Activated CD4-positive, alpha-beta T cell treated with anti-CD3 and anti-CD28 coated beads for 36 hours (primary cell): ENCODE data around the gene TMED10. TPM values are rescaled to one million over a fixed set of nuclear protein-coding genes. Genes with fewer than 3 reads are reported as not detected.

ENCODE experiments used
- ATAC-seq: fragments of 200-7000 bp; cut with Tn5 transposase; one replicate; pipeline ENCODE4 v1.10.0; 2021; ENCODE audit warnings: mild to moderate bottlenecking, moderate library complexity
- CTCF ChIA-PET: fragments of 350-600 bp; sonication (Branson Sonifier 250); formaldehyde crosslinking; loops from one replicate; lab custom pipeline; 2021; ENCODE audit warnings: antibody characterized with exemption; lab: Charles Lee
- POLR2A ChIA-PET: fragments of 350-600 bp; sonication (Branson Sonifier 250); formaldehyde crosslinking; loops from one replicate; lab custom pipeline; 2021; ENCODE audit warnings: antibody characterized with exemption, inconsistent platforms; lab: Charles Lee
- DNase-seq: peaks from one replicate; pipeline ENCODE4 v3.0.0-alpha.2; 2020
- H3K27ac Mint-ChIP-seq: one replicate; pipeline ENCODE4 v1.8.0; 2021; ENCODE audit warnings: mixed read lengths
- H3K27me3 Mint-ChIP-seq: one replicate; pipeline ENCODE4 v1.8.0; 2021; ENCODE audit warnings: mixed read lengths
- H3K36me3 Mint-ChIP-seq: one replicate; pipeline ENCODE4 v1.8.0; 2021; ENCODE audit warnings: low read depth, mixed read lengths
- H3K4me1 Mint-ChIP-seq: one replicate; pipeline ENCODE4 v1.8.0; 2021; ENCODE audit warnings: mixed read lengths
- H3K4me3 Mint-ChIP-seq: one replicate; pipeline ENCODE4 v1.8.0; 2021; ENCODE audit warnings: mild to moderate bottlenecking, moderate library complexity, mixed read lengths
- H3K9me3 Mint-ChIP-seq: one replicate; pipeline ENCODE4 v1.8.0; 2021; ENCODE audit warnings: low read depth, mixed read lengths
- intact Hi-C, 2 experiments: fragments of 100-400 bp; cut with DNase I in 1 of 2; cut with micrococcal nuclease in 1 of 2; formaldehyde crosslinking; loops; one replicate each; pipeline versions ENCODE4 v1.14.2 to v1.15.1; 2022 to 2024; cut with DNase I, micrococcal nuclease
- total RNA-seq, 2 experiments: library from RNA; stranded (reverse); gene quantifications; one replicate each; pipeline ENCODE4 v1.2.3, GENCODE V29; 2021

TMED10 gene
- total RNA-seq, 2 experiments from 2014 or later: 179 to 253 TPM

- POLR2A ChIA-PET: no interaction called here
- CTCF ChIA-PET: interaction anchor here (0.5 to 1.6 kb wide), 2 partner anchors 158 to 190 kb away, joined by 3 to 4 read pairs; no protein-coding TSS in a partner anchor
- DNase-seq: no peak
- Mint-ChIP-seq H3K27me3 (no peaks in the 10 kb centered on the region), H3K36me3 (peaks cover 39% of the 10 kb centered on the region), H3K4me3 (no peak overlapping the region), H3K9me3 (no peaks in the 10 kb centered on the region), H3K4me1 (peaks cover 28% of the 10 kb centered on the region), H3K27ac (no peak overlapping the region)
- intact Hi-C loops: no loop called here
- no peak for ATAC-seq
Observed at GRCh38 chr14:75119056-75119455, 57.4 kb downstream of the TMED10 start.

GRCh38 chr14:75113932-75114539 lies 62.4 kb downstream of the TMED10 start:
- ATAC-seq (no peak), DNase-seq (no peak)
- POLR2A ChIA-PET: no interaction called here
- no peak overlapping the region for H3K4me3 Mint-ChIP-seq
- H3K9me3 Mint-ChIP-seq: no peaks in the 10 kb centered on the region
- CTCF ChIA-PET: no interaction called here
- peaks cover 50% of the 10 kb centered on the region for H3K36me3 Mint-ChIP-seq
- intact Hi-C loops: no loop called here
- H3K27ac Mint-ChIP-seq: peak overlapping the region; percentile 15
- H3K4me1 Mint-ChIP-seq: peaks cover 5% of the 10 kb centered on the region
- H3K27me3 Mint-ChIP-seq: no peaks in the 10 kb centered on the region

GRCh38 chr14:75109877-75110276 lies 66.5 kb downstream of the TMED10 start:
- Mint-ChIP-seq H3K27ac (no peak overlapping the region), H3K36me3 (peaks cover 49% of the 10 kb centered on the region), H3K27me3 (no peaks in the 10 kb centered on the region), H3K9me3 (no peaks in the 10 kb centered on the region), H3K4me3 (no peak overlapping the region), H3K4me1 (peaks cover 5% of the 10 kb centered on the region)
- intact Hi-C loops: no loop called here
- DNase-seq (no peak), ATAC-seq (no peak)
- ChIA-PET POLR2A (no interaction called here), CTCF (interaction anchor here (1.0 kb wide), 1 partner anchor 164 kb away, joined by 4 read pairs; no protein-coding TSS in a partner anchor)

- DNase-seq (no peak), ATAC-seq (no peak)
- no peak overlapping the region for H3K27ac Mint-ChIP-seq
- no peaks in the 10 kb centered on the region for H3K9me3 Mint-ChIP-seq
- H3K36me3 Mint-ChIP-seq: peaks cover 52% of the 10 kb centered on the region
- H3K4me3 Mint-ChIP-seq: no peak overlapping the region
- ChIA-PET CTCF (interaction anchor here (0.6 to 1.0 kb wide), 3 partner anchors 9 to 19 kb away, joined by 3 read pairs; no protein-coding TSS in a partner anchor), POLR2A (interaction anchor here (0.6 kb wide), 1 partner anchor 1188 kb away, joined by 3 read pairs; no protein-coding TSS in a partner anchor)
- H3K27me3 Mint-ChIP-seq: no peaks in the 10 kb centered on the region
- intact Hi-C loops: no loop called here
- H3K4me1 Mint-ChIP-seq: no peaks in the 10 kb centered on the region
Observed at GRCh38 chr14:75107186-75107585, 69.2 kb downstream of the TMED10 start.

- ATAC-seq (no peak), DNase-seq (no peak)
- CTCF ChIA-PET: interaction anchor here (0.7 to 1.3 kb wide), 3 partner anchors 13 to 122 kb away, joined by 3 to 5 read pairs (median 3); no protein-coding TSS in a partner anchor
- no peaks in the 10 kb centered on the region for H3K27me3 Mint-ChIP-seq
- no peak overlapping the region for H3K4me3 Mint-ChIP-seq
- H3K9me3 Mint-ChIP-seq: no peaks in the 10 kb centered on the region
- H3K4me1 Mint-ChIP-seq: no peaks in the 10 kb centered on the region
- POLR2A ChIA-PET: no interaction called here
- H3K27ac Mint-ChIP-seq: no peak overlapping the region
- intact Hi-C loops: no loop called here
- peaks cover 51% of the 10 kb centered on the region for H3K36me3 Mint-ChIP-seq
Observed at GRCh38 chr14:75101491-75101890, 74.9 kb downstream of the TMED10 start.

GRCh38 chr14:75098682-75099081 lies 77.7 kb downstream of the TMED10 start:
- Mint-ChIP-seq H3K9me3 (no peaks in the 10 kb centered on the region), H3K4me3 (no peak overlapping the region), H3K27me3 (no peaks in the 10 kb centered on the region), H3K4me1 (no peaks in the 10 kb centered on the region), H3K36me3 (peaks cover 41% of the 10 kb centered on the region), H3K27ac (no peak overlapping the region)
- ATAC-seq: no peak
- DNase-seq: no peak
- POLR2A ChIA-PET: no interaction called here
- intact Hi-C loops: no loop called here
- CTCF ChIA-PET: interaction anchor here (0.7 kb wide), 1 partner anchor 9 kb away, joined by 3 read pairs; no protein-coding TSS in a partner anchor

GRCh38 chr14:75098212-75098611 lies 78.2 kb downstream of the TMED10 start:
- no peak overlapping the region for H3K27ac Mint-ChIP-seq
- POLR2A ChIA-PET: no interaction called here
- intact Hi-C loops: no loop called here

GRCh38 chr14:75096959-75097358 lies 79.5 kb downstream of the TMED10 start:
- H3K9me3 Mint-ChIP-seq: no peaks in the 10 kb centered on the region
- peaks cover 41% of the 10 kb centered on the region for H3K36me3 Mint-ChIP-seq
- no peak overlapping the region for H3K4me3 Mint-ChIP-seq
- H3K27me3 Mint-ChIP-seq: no peaks in the 10 kb centered on the region
- intact Hi-C loops: no loop called here
- ATAC-seq (no peak), DNase-seq (no peak)
- ChIA-PET POLR2A (no interaction called here), CTCF (interaction anchor here (0.6 kb wide), 1 partner anchor 32 kb away, joined by 3 read pairs; no protein-coding TSS in a partner anchor)
- H3K27ac Mint-ChIP-seq: no peak overlapping the region
- no peaks in the 10 kb centered on the region for H3K4me1 Mint-ChIP-seq

More at GRCh38 chr14:75098212-75098611, 78.2 kb downstream of the TMED10 start:
- Mint-ChIP-seq H3K36me3 (peaks cover 39% of the 10 kb centered on the region), H3K4me3 (no peak overlapping the region), H3K4me1 (no peaks in the 10 kb centered on the region), H3K9me3 (no peaks in the 10 kb centered on the region), H3K27me3 (no peaks in the 10 kb centered on the region)
- no peak for ATAC-seq
- DNase-seq: no peak
- CTCF ChIA-PET: interaction anchor here (0.7 kb wide), 1 partner anchor 9 kb away, joined by 3 read pairs; no protein-coding TSS in a partner anchor

- ATAC-seq (no peak), DNase-seq (no peak)
- CTCF ChIA-PET: interaction anchor here (0.6 to 0.7 kb wide), 2 partner anchors 150 to 311 kb away, joined by 3 read pairs; no protein-coding TSS in a partner anchor
- POLR2A ChIA-PET: no interaction called here
- Mint-ChIP-seq H3K4me3 (no peak overlapping the region), H3K36me3 (peaks cover 45% of the 10 kb centered on the region), H3K27me3 (no peaks in the 10 kb centered on the region), H3K9me3 (no peaks in the 10 kb centered on the region), H3K4me1 (no peaks in the 10 kb centered on the region), H3K27ac (no peak overlapping the region)
- intact Hi-C loops: no loop called here
Observed at GRCh38 chr14:75095690-75096089, 80.7 kb downstream of the TMED10 start.

GRCh38 chr14:75094896-75095295 lies 81.5 kb downstream of the TMED10 start:
- Mint-ChIP-seq H3K27me3 (no peaks in the 10 kb centered on the region), H3K4me3 (no peak overlapping the region), H3K4me1 (no peaks in the 10 kb centered on the region), H3K27ac (no peak overlapping the region), H3K9me3 (no peaks in the 10 kb centered on the region), H3K36me3 (peaks cover 41% of the 10 kb centered on the region)
- POLR2A ChIA-PET: no interaction called here
- CTCF ChIA-PET: interaction anchor here (0.5 to 0.7 kb wide), 3 partner anchors 15 to 310 kb away, joined by 3 to 4 read pairs (median 4); no protein-coding TSS in a partner anchor
- DNase-seq (no peak), ATAC-seq (no peak)
- intact Hi-C loops: loop anchor here in 1 of 2 experiments (5.0 kb wide), 1 partner anchor 83 kb away; no protein-coding TSS in a partner anchor

GRCh38 chr14:75092698-75093097 lies 83.7 kb downstream of the TMED10 start:
- ATAC-seq: no peak
- no peaks in the 10 kb centered on the region for H3K27me3 Mint-ChIP-seq
- H3K4me3 Mint-ChIP-seq: no peak overlapping the region
- POLR2A ChIA-PET: no interaction called here
- H3K4me1 Mint-ChIP-seq: no peaks in the 10 kb centered on the region
- no peaks in the 10 kb centered on the region for H3K9me3 Mint-ChIP-seq
- intact Hi-C loops: loop anchor here in 1 of 2 experiments (5.0 kb wide), 1 partner anchor 80 kb away; no protein-coding TSS in a partner anchor
- CTCF ChIA-PET: interaction anchor here (0.6 to 1.7 kb wide), 2 partner anchors 11 to 441 kb away, joined by 3 to 5 read pairs; no protein-coding TSS in a partner anchor
- H3K27ac Mint-ChIP-seq: no peak overlapping the region
- DNase-seq: no peak
- peaks cover 28% of the 10 kb centered on the region for H3K36me3 Mint-ChIP-seq
